ES-I3 (cell line): ENCODE results near the gene TOMM7.
A peak's percentile ranks its signal among the peaks of the same experiment; 100 is the strongest.
"Not testable (repeated sequence)": the region's sequence is repeated elsewhere in the genome, so short reads cannot be mapped to it uniquely, and the experiment has no call there.

Source experiments
- H3K36me3 ChIP-seq: 2 replicates; pipeline ENCODE4 v1.6.1; 2013; ENCODE audit warnings: mild to moderate bottlenecking, low read length, control low read depth, moderate library complexity; ENCODE audit not compliant: insufficient read depth
- H3K4me1 ChIP-seq: 2 replicates; pipeline ENCODE4 v1.6.1; 2013; ENCODE audit warnings: mild to moderate bottlenecking, control low read depth, low read length; ENCODE audit not compliant: insufficient read depth
- H3K9ac ChIP-seq: 2 replicates; pipeline ENCODE4 v1.6.1; 2013; ENCODE audit warnings: low read depth, mild to moderate bottlenecking, low read length, moderate library complexity
- H3K9me3 ChIP-seq: 2 replicates; pipeline ENCODE4 v1.6.1; 2013; ENCODE audit warnings: mild to moderate bottlenecking, low read length, moderate library complexity; ENCODE audit not compliant: control insufficient read depth, insufficient read depth

The TOMM7 gene

DNA sequence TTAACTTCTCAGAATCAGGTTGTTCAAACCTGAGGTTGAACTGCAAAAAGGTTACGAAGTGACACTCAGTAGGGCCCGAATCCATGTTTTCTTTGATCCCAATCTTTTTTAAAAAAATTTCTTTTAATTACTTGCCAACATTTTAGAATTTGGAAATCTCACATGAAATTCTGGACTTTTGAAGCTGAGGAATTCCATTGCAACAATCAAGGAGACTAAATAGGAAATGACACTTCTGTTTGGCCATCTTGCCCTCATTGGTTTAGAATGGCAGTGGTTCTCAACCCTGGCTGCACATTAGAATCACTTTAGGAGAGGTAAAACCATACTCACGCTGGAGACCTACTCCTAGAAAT is 471 bp upstream of the TOMM7 start:
- Histone ChIP-seq H3K36me3 (no peaks in the 10 kb centered on the region), H3K4me1 (peaks cover 25% of the 10 kb centered on the region; the same call in 1 of the 2 replicates), H3K9ac (peak overlapping the region; percentile 95), H3K9me3 (no peaks in the 10 kb centered on the region)

DNA sequence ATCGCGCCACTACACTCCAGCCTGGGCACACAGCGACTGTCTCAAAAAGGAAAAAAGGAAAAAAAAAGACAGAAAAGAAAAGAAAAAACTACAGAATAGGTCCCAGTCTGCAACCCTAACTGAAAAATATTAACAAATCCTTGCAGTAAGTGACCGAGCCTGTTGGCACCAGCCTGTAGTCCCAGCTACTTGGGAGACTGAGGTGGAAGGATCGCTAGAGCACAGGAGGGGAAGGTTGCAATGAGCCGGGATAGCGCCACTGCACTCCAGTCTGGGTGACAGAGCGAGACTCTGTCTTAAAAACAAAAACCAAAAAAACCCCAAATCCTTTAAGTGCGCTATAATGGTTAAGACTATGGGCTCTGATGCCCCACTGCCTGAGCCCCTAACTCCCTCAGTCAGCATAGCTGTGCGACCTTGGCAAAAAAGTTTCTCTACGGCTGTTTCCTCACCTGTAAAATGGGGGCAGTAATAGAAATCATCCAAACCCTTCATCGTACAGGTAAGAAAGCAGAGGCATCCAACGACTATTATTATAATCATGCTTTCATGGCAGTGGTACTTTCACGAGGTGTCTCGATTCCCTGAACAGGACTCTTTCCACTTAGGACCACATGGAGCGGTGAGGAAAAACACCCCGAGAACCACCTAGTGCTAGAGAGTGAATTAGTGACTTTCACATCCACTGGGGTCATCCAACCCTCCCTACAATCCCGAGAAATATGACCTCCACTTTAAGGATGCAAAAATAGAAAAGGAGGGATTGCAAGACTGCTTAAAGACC is 755 bp downstream of the TOMM7 start:
- Histone ChIP-seq H3K36me3 (peaks cover 6% of the 10 kb centered on the region), H3K4me1 (peaks cover 25% of the 10 kb centered on the region; the same call in 1 of the 2 replicates), H3K9ac (peak overlapping the region; percentile 95), H3K9me3 (no peaks in the 10 kb centered on the region; the same call in 1 of the 2 replicates)

DNA sequence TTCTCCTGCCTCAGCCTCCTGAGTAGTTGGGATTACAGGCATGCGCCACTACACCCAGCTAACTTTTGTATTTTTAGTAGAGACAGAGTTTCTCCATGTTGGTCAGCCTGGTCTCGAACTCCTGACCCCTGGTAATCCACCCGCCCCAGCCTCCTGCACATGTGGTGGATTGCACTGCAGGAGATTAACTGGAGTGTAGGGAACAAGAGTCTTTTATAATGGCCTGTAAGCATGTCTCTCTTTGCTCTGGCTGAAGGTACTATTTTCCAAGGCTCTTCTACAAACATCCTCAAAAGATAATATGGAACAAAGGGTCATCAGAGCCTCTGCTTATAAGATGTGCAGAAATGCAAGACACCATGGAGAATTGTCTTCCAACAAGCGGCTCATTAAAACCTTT is 3.2 kb downstream of the TOMM7 start:
- H3K9ac ChIP-seq = no peak overlapping the region
- peaks cover 11% of the 10 kb centered on the region for H3K36me3 ChIP-seq
- H3K4me1 ChIP-seq = peaks cover 22% of the 10 kb centered on the region; the same call in 1 of the 2 replicates
- H3K9me3 ChIP-seq = no peaks in the 10 kb centered on the region; the same call in 1 of the 2 replicates

DNA sequence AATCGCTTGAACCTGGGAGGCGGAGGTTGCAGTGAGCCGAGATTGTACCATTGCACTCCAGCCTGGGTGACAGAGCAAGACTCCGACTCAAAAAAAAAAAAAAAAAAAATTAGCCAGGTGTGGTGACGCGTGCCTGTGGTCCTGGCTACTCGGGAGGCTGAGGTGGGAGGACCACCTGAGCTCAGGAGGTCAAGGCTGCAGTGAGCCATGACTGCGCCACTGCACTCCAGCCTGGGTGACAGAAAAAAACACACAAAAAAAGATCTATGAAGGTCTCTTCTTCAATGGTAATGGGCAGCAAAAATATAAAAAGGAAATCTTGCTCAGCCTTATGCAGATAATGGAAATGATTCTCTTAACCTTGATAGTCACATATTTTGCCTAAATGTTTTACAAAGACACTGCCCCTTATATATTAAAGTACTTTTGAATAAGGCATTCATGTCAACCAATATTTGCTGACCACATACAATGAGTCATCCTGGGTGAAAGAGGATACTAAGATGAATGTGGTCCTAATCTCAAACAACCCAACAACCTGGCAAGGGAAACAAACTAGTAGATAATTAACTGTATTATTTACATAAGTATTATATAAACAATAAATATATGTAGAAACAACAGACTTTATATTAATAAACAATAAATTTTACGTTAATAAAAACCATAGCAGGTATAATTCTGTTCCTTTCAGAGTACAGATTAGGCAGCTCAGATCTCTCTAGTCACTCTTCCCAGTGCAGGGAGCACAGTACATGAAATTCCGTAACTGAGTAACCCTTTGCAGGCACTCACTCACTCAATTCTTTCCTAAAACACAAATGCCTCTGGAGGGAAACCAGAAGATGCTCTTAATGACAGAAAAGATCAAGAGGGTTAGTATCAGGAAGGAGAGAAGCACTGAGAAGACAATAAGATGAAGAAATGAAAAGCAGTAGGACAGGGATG is 8.1 kb downstream of the TOMM7 start:
- H3K9ac ChIP-seq = no peak overlapping the region
- no peaks in the 10 kb centered on the region; the same call in 1 of the 2 replicates for H3K9me3 ChIP-seq
- peaks cover 31% of the 10 kb centered on the region for H3K4me1 ChIP-seq
- peaks cover 11% of the 10 kb centered on the region for H3K36me3 ChIP-seq

DNA sequence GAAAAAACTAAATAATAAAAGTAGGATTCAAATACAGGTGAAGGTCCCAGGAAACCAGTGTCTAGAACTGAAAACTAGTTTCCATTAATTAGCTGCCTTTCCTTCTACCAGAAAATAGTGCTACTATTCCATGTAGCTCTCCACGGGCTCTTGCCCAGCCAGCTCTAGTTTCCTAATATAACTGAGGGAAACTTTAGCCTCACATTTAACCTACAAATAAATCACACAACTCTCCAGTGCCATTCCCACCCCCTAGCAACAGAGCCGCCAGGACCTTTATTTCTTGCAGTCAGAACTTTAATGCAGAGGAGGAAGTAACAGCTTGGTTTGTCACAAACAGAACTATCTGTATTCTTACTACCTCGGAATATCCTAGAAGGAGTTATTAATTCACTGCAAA is 10.3 kb downstream of the TOMM7 start:
- no peak overlapping the region for H3K9ac ChIP-seq
- peaks cover 7% of the 10 kb centered on the region for H3K36me3 ChIP-seq
- no peaks in the 10 kb centered on the region for H3K9me3 ChIP-seq
- peaks cover 52% of the 10 kb centered on the region for H3K4me1 ChIP-seq

DNA sequence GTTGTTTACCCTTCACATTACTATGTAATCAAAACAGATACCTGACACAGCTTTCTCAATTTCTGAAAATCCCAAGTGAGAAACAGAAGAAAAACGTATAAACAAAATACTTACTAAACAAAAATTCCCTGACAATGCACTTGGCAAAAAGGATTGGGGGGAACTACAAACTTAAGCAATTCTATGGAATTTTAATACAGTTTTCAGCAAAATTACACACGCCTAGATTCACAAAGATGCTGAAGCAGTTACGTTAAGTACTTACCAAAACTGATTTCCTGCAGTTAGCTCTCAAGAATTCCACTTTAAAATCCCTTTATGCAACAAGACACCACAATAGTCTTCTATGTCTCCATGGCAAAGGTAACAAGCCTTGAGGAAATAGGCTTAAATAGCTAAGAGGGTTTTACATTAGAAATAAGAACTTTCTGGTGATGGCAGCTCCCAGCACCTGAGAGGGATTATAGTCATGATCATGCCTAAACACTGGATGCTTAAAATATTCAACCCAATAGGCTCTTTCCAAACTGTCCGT is 10.8 kb downstream of the TOMM7 start:
- H3K9ac ChIP-seq = no peak overlapping the region
- no peaks in the 10 kb centered on the region for H3K9me3 ChIP-seq
- H3K36me3 ChIP-seq = peaks cover 4% of the 10 kb centered on the region
- H3K4me1 ChIP-seq = peaks cover 57% of the 10 kb centered on the region

DNA sequence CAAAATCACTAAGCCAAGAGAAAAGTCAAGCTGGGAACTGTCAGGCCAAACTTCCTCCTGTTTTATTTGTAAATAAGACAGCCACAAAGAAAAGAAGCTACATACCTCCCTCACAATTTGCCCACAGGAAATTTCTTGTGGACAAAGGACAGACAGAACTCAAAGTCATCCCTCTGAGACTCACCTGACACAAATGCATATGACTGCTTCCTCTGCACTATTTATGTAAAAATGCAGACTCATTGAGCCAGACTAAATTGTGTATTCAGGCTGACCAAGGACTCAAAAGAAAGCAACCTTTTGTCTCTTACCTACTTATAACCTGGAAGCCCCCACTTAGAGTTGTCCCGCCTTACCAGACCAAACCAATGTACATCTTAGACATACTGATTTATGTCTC is 11.8 kb downstream of the TOMM7 start:
- Histone ChIP-seq H3K36me3 (no peaks in the 10 kb centered on the region; the same call in 1 of the 2 replicates), H3K4me1 (peaks cover 58% of the 10 kb centered on the region), H3K9ac (no peak overlapping the region; the same call in 1 of the 2 replicates), H3K9me3 (no peaks in the 10 kb centered on the region)

DNA sequence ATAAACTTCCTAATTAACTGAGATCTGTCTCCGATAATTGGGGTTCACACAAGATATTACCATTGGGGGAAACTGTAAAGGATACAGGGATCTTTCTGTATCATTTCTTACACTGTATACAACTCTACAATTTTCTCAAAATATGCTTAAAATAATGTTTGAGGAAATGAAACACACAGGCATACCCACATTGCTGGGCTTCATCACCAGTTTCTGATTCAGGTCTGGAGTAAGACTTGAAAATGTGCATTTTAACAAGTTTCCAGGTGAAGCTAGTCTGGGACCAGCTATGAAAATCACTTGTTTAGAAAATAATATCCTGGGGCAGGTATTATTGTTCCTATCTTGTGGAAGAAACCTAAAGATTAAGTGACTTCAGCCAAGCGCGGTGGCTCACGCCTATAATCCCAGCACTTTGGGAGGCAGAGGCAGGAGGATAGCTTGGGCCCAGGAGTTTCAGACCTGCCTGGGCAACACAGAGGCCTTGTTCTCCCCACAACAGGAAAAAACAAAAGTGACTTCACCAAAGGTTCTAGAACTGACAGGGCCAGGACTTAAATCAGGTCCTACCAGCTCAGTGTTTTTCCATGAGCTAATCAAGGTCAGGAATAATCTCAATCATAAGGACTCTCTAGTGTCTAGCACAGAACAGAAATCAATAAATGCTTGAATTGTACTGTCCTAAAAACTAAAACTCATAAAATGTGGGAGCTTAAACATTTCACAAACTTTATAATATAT is 12.6 kb downstream of the TOMM7 start:
- H3K4me1 ChIP-seq = peaks cover 58% of the 10 kb centered on the region
- no peaks in the 10 kb centered on the region for H3K9me3 ChIP-seq
- no peak overlapping the region; the same call in 1 of the 2 replicates for H3K9ac ChIP-seq
- no peaks in the 10 kb centered on the region; the same call in 1 of the 2 replicates for H3K36me3 ChIP-seq

DNA sequence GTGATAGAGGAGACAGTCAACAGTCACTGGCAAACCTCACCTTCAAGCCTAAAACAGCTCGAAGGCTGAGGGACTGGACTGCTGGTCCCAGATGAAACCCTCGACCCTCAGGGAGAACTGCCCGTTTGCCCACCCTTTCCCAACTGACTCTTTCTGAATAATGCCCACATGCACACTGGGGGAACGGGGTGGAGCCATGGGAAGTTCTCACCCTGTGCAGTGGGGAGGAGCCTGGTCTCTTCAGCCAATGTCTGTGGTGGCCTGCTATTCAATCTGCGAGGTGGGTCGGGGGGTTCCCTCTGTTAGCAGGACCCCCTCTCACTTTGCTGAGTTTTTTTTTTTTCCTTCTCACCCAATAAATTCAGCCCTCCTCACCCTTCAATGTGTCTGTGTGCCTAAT is 14.5 kb downstream of the TOMM7 start:
- no peak overlapping the region for H3K9ac ChIP-seq
- H3K36me3 ChIP-seq = no peaks in the 10 kb centered on the region; the same call in 1 of the 2 replicates
- H3K9me3 ChIP-seq = 0 out of 2 replicates have a peak, but pooled peaks cover 4% of the 10 kb centered on the region
- peaks cover 62% of the 10 kb centered on the region for H3K4me1 ChIP-seq

DNA sequence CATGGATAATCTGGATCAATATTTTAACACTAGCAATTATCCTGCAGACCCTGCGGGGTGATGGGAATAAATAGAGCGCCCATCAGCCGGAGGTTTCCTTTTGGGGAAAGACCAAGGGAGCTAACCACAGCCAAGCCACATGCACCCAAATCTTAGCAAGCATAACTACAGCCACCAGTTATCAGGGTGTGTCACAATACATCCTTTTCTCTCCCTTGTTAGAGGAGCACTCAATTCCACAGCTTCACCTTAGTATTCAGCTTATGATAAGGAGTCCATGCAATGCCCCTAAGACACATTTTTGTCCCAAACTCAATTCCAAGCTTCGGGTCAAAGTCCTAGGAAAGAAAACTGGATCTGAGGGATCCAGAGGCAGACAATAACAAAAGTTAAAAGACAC is 15.9 kb downstream of the TOMM7 start:
- H3K36me3 ChIP-seq = no peaks in the 10 kb centered on the region; the same call in 1 of the 2 replicates
- H3K9ac ChIP-seq = no peak overlapping the region
- H3K4me1 ChIP-seq = peaks cover 56% of the 10 kb centered on the region
- 0 out of 2 replicates have a peak, but pooled peaks cover 4% of the 10 kb centered on the region for H3K9me3 ChIP-seq

DNA sequence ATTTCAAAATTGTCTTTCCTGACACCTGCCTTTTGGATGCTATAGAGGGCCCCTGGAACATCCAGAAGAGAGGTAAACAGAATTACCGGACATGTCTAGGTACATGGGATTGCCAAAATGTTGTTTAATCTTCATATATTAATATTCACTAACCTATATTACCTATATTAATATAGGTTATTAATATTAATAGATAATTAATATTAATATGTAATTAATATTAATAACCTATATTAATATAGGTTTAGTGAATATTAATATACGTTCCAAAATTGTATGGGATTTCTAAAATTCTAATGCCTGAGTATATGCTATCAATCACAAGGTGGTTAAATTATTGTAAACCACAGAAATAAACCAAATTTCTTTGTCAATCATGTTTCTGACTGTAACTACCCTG is 17.4 kb downstream of the TOMM7 start:
- no peak overlapping the region for H3K9ac ChIP-seq
- no peaks in the 10 kb centered on the region; the same call in 1 of the 2 replicates for H3K36me3 ChIP-seq
- H3K4me1 ChIP-seq = peaks cover 44% of the 10 kb centered on the region
- 0 out of 2 replicates have a peak, but pooled peaks cover 4% of the 10 kb centered on the region for H3K9me3 ChIP-seq

DNA sequence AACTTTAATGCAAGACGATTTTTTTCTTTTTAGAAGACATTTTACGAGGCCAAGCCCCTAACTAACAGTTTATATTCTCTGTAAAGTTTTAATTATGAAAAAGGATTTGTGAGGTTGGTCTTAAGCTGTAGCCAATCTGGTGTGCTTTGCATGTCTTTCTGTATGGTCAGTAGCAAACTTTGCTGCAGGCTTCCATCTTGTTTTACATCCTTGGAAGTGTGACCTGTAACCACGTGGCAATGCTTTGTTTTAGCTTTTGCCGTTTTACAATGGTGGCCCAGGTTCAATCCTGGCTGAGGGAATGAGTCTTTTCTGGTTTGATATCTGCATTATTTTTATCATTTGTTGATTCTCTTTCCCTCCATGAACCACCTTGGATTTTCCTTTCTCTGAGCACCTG is 19.8 kb downstream of the TOMM7 start:
- H3K9me3 ChIP-seq, H3K9ac ChIP-seq, H3K36me3 ChIP-seq: not testable (repeated sequence)
- H3K4me1 ChIP-seq = peaks cover 21% of the 10 kb centered on the region

DNA sequence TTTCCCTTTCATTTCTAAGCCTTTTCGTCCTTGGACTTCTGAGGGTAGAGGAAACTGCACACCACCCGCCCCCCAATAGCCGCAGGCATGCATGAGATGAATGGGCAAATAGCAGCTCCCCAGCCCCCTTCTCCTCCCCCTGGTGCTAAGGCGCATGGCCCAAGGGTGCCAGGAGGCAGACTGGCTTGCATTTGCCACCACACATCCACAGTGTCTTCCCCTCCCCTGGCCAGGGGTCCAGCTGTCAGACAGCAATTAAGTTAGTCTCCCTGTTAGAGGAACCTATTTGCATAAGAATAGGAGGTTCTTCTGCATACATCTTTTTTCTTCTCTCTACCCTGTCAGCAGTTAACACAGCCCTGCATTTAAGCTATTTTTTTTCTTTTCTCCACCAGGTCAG is 20.2 kb downstream of the TOMM7 start:
- Histone ChIP-seq H3K36me3 (no peaks in the 10 kb centered on the region; the same call in 1 of the 2 replicates), H3K9me3 (0 out of 2 replicates have a peak, but pooled peaks cover 8% of the 10 kb centered on the region), H3K9ac (peak overlapping the region; percentile 0; the same call in 1 of the 2 replicates), H3K4me1 (peaks cover 17% of the 10 kb centered on the region)
